ENCODE data around the gene ASPDH. TPM values are rescaled to one million over a fixed set of nuclear protein-coding genes. Genes with fewer than 3 reads are reported as not detected.

Gene ASPDH
- not detected for total RNA-seq

GRCh38 chr19:50513746-50514345, at the start of gene ASPDH:
ASPDH (minus strand) TSS chr19:50513913; CDS start chr19:50513823, 90 bp downstream.
- no peak for DNase-seq

- no peak for DNase-seq
Measured at GRCh38 chr19:50562996-50563395, 49.3 kb upstream of the ASPDH start.

GRCh38 chr19:50562329-50562728, 48.6 kb upstream of the ASPDH start:
- no peak for DNase-seq

- DNase-seq = no peak
Measured at GRCh38 chr19:50559636-50560035, 45.9 kb upstream of the ASPDH start.

- DNase-seq = no peak
Measured at GRCh38 chr19:50558449-50558848, 44.7 kb upstream of the ASPDH start.

- no peak for DNase-seq
Measured at GRCh38 chr19:50558039-50558438, 44.3 kb upstream of the ASPDH start.

- DNase-seq = no peak
Measured at GRCh38 chr19:50557009-50557613, 43.4 kb upstream of the ASPDH start.

GRCh38 chr19:50556282-50557008, 42.7 kb upstream of the ASPDH start:
- DNase-seq = peak; percentile 23

GRCh38 chr19:50555450-50556281, 42.0 kb upstream of the ASPDH start:
- DNase-seq = peak; percentile 16

- no peak for DNase-seq
Measured at GRCh38 chr19:50555033-50555432, 41.3 kb upstream of the ASPDH start.

- no peak for DNase-seq
Measured at GRCh38 chr19:50554212-50554611, 40.5 kb upstream of the ASPDH start.

GRCh38 chr19:50553134-50553703, 39.5 kb upstream of the ASPDH start:
- DNase-seq = no peak

GRCh38 chr19:50552540-50552939, 38.8 kb upstream of the ASPDH start:
- no peak for DNase-seq

GRCh38 chr19:50551715-50552187, 38.0 kb upstream of the ASPDH start:
- peak; percentile 4 for DNase-seq

- DNase-seq = no peak
Measured at GRCh38 chr19:50551034-50551714, 37.5 kb upstream of the ASPDH start.

GRCh38 chr19:50550594-50550966, 36.9 kb upstream of the ASPDH start:
- DNase-seq = no peak

GRCh38 chr19:50549927-50550593, 36.3 kb upstream of the ASPDH start:
- no peak for DNase-seq

- DNase-seq = no peak
Measured at GRCh38 chr19:50549059-50549926, 35.6 kb upstream of the ASPDH start.

- no peak for DNase-seq
Measured at GRCh38 chr19:50548191-50549058, 34.7 kb upstream of the ASPDH start.

Data from skin of body (tissue), 2 donors.